SK-N-SH (cell line): ENCODE measurements around the gene C16orf95. TPM values are rescaled to one million over a fixed set of nuclear protein-coding genes. Genes with fewer than 3 reads are reported as not detected.

Source experiments
- CTCF ChIA-PET: fragments of 300-600, 350-600 bp; formaldehyde crosslinking; extraction: SDS; loops from one replicate; lab custom pipeline; 2021; lab: Yijun Ruan, JAX
- POLR2A ChIA-PET: fragments of 350-600 bp; sonication (Branson Sonifier 250); formaldehyde crosslinking; extraction: SDS; loops from one replicate; lab custom pipeline; 2020; ENCODE audit warnings: antibody characterized with exemption, inconsistent platforms; lab: Yijun Ruan, JAX
- DNase-seq: peaks from one replicate; pipeline ENCODE4 v3.0.0; 2012
- H2AFZ ChIP-seq: fragments of 200-600 bp; sonication (generic); 2 replicates; pipeline ENCODE4 v1.8.1; 2016; ENCODE audit warnings: antibody characterized with exemption, mild to moderate bottlenecking, low read depth
- H3F3A ChIP-seq: fragments of 200-600 bp; sonication (generic); replicated peaks from 2 replicates; pipeline ENCODE3; 2016; ENCODE audit warnings: antibody characterized with exemption, mild to moderate bottlenecking; ENCODE audit not compliant: insufficient read depth
- H3K27ac ChIP-seq, 2 experiments: fragments of 200-500 bp in 1 of 2; fragments of 200-600 bp in 1 of 2; sonication (Bioruptor generic) in 1 of 2; sonication (generic), shearing (Covaris generic) in 1 of 2; 2 replicates each; pipeline versions ENCODE4 v1.5.1 to v1.6.1; 2014 to 2016; ENCODE audit warnings: low read depth in 2 of 2, inconsistent platforms in 1 of 2, low read length in 1 of 2, mild to moderate bottlenecking in 1 of 2, mixed read lengths in 1 of 2
- H3K27me3 ChIP-seq: fragments of 200-600 bp; sonication (generic), shearing (Covaris generic); 2 replicates; pipeline ENCODE4 v1.6.1; 2016; ENCODE audit warnings: mixed run types; ENCODE audit not compliant: insufficient read depth
- H3K36me3 ChIP-seq, 2 experiments: fragments of 200-500 bp in 1 of 2; fragments of 200-600 bp in 1 of 2; sonication (Bioruptor generic) in 1 of 2; sonication (generic) in 1 of 2; replicated peaks in 1 of 2; 2 replicates each; pipeline versions ENCODE3 to v1.5.1; 2014 to 2016; ENCODE audit warnings: low read length in 1 of 2, mild to moderate bottlenecking in 1 of 2; ENCODE audit not compliant: insufficient read depth in 2 of 2, control insufficient read depth in 1 of 2
- H3K4me1 ChIP-seq, 2 experiments: fragments of 200-500 bp in 1 of 2; fragments of 200-600 bp in 1 of 2; sonication (Bioruptor generic) in 1 of 2; sonication (generic), shearing (Covaris generic) in 1 of 2; 2 replicates each; pipeline versions ENCODE4 v1.5.1 to v1.6.1; 2014 to 2016; ENCODE audit warnings: low read depth in 1 of 2, low read length in 1 of 2, mixed run types in 1 of 2; ENCODE audit not compliant: insufficient read depth in 2 of 2, control insufficient read depth in 1 of 2
- H3K4me2 ChIP-seq: fragments of 200-600 bp; sonication (generic), shearing (Covaris generic); 2 replicates; pipeline ENCODE4 v1.6.1; 2017; ENCODE audit warnings: mixed run types
- H3K4me3 ChIP-seq, 2 experiments: fragments of 200-500 bp in 1 of 2; fragments of 200-600 bp in 1 of 2; sonication (Bioruptor generic) in 1 of 2; sonication (generic), shearing (Covaris generic) in 1 of 2; 2 replicates each; pipeline versions ENCODE4 v1.5.1 to v1.8.1; 2014 to 2016; ENCODE audit warnings: low read depth in 2 of 2, inconsistent platforms in 1 of 2, low read length in 1 of 2, mild to moderate bottlenecking in 1 of 2, mixed read lengths in 1 of 2, moderate library complexity in 1 of 2
- H3K79me2 ChIP-seq: fragments of 200-600 bp; sonication (generic); 2 replicates; pipeline ENCODE4 v1.8.1; 2017; ENCODE audit warnings: mild to moderate bottlenecking; ENCODE audit not compliant: insufficient read depth
- H3K9ac ChIP-seq: fragments of 200-600 bp; sonication (generic); 2 replicates; pipeline ENCODE4 v1.6.1; 2017; ENCODE audit warnings: mixed run types
- H3K9me2 ChIP-seq: fragments of 200-600 bp; sonication (generic); 2 replicates; pipeline ENCODE4 v1.6.1; 2017; ENCODE audit warnings: mixed run types
- H3K9me3 ChIP-seq: fragments of 200-600 bp; sonication (generic); 2 replicates; pipeline ENCODE4 v1.6.1; 2017; ENCODE audit warnings: mixed run types, mild to moderate bottlenecking, moderate library complexity
- H4K20me1 ChIP-seq: fragments of 200-600 bp; sonication (generic); 2 replicates; pipeline ENCODE4 v1.6.1; 2017; ENCODE audit warnings: mild to moderate bottlenecking, mixed run types; ENCODE audit not compliant: insufficient read depth
- CTCF ChIP-seq: fragments of 200-600 bp; sonication (generic); IDR thresholded peaks from 2 replicates; pipeline ENCODE4 v1.6.1; 2017; ENCODE audit warnings: antibody characterized with exemption, mild to moderate bottlenecking, moderate library complexity
- EZH2phosphoT487 ChIP-seq: fragments of 200-600 bp; sonication (generic); IDR thresholded peaks from 2 replicates; pipeline ENCODE4 v1.6.1; 2017; ENCODE audit warnings: low read depth, mixed run types, mild to moderate bottlenecking, antibody characterized with exemption, moderate library complexity, borderline replicate concordance
- FOXJ3 ChIP-seq: sonication (generic); formaldehyde crosslinking; IDR thresholded peaks from 2 replicates; pipeline ENCODE4 v1.5.1; 2020; ENCODE audit warnings: mild to moderate bottlenecking, missing genetic modification reagents
- JUND ChIP-seq: IDR thresholded peaks from 2 replicates; pipeline ENCODE4 v1.4.0; 2012
- MAX ChIP-seq: IDR thresholded peaks from 2 replicates; pipeline ENCODE4 v1.4.0; 2012; ENCODE audit warnings: low read depth
- PBX3 ChIP-seq: IDR thresholded peaks from 2 replicates; pipeline ENCODE4; 2012
- RAD21 ChIP-seq: IDR thresholded peaks from 2 replicates; pipeline ENCODE4 v1.6.1; 2012; ENCODE audit warnings: mild to moderate bottlenecking, low read length
- RCOR1 ChIP-seq: fragments of 150-350 bp; IDR thresholded peaks from 2 replicates; pipeline ENCODE4 v1.6.1; 2017; ENCODE audit warnings: antibody characterized with exemption, low read length
- REST ChIP-seq: IDR thresholded peaks from 2 replicates; pipeline ENCODE4 v1.6.1; 2012; ENCODE audit warnings: mild to moderate bottlenecking, low read depth, low read length, moderate library complexity
- RFX5 ChIP-seq: IDR thresholded peaks from 2 replicates; pipeline ENCODE4 v1.6.1; 2012; ENCODE audit warnings: mild to moderate bottlenecking, improper control_type of control experiment, low read length
- SMC3 ChIP-seq: IDR thresholded peaks from 2 replicates; pipeline ENCODE4 v1.6.1; 2012; ENCODE audit warnings: low read depth, low read length, improper control_type of control experiment
- TEAD4 ChIP-seq: IDR thresholded peaks from 2 replicates; pipeline ENCODE4 v1.4.0; 2012; ENCODE audit warnings: mild to moderate bottlenecking, borderline replicate concordance; ENCODE audit not compliant: insufficient read depth
- USF1 ChIP-seq: IDR thresholded peaks from 2 replicates; pipeline ENCODE4 v1.4.0; 2012; ENCODE audit warnings: low read depth, borderline replicate concordance
- YY1 ChIP-seq: IDR thresholded peaks from 2 replicates; pipeline ENCODE4 v1.4.0; 2012; ENCODE audit warnings: low read depth, mild to moderate bottlenecking
- WGBS: methylation state at CpG from one replicate; pipeline ENCODE4 v1.1.6; 2017; ENCODE audit warnings: low lambda C conversion rate; 5-methylcytosine and 5-hydroxymethylcytosine counted together
- polyA plus RNA-seq, 3 experiments: library from polyadenylated mRNA; depleted of rRNA; stranded (reverse); fragments of >200 nt; gene quantifications; 2 replicates each; pipeline ENCODE4 v1.2.3, GENCODE V29; 2012

Gene C16orf95
- polyA plus RNA-seq, 1 of the 3 experiments (the other 2 are of a cell fraction) = 5.0 TPM

GRCh38 chr16:87348616-87349157 lies 31.5 kb upstream of the C16orf95 start:
- DNase-seq = no peak
- Histone ChIP-seq H3K27me3 (no peaks in the 10 kb centered on the region), H3K27ac (no peak overlapping the region), H3K4me1 (peaks cover 0 to 30% of the 10 kb centered on the region in 2 experiments; a peak in 3 of 4 replicates), H3K4me3 (no peak overlapping the region), H4K20me1 (no peaks in the 10 kb centered on the region), H3K36me3 (peaks cover 6 to 9% of the 10 kb centered on the region in 2 experiments), H3K4me2 (no peak overlapping the region), H3K79me2 (peaks cover 14% of the 10 kb centered on the region; the same call in 1 of the 2 replicates), H3F3A (peaks cover 3% of the 10 kb centered on the region), H2AFZ (no peak overlapping the region), H3K9ac (no peak overlapping the region), H3K9me3 (no peaks in the 10 kb centered on the region), H3K9me2 (no peaks in the 10 kb centered on the region)
- ChIA-PET POLR2A (no interaction called here), CTCF (interaction anchor here (0.8 to 2.2 kb wide), 7 partner anchors 8 to 68 kb away, joined by 3 to 6 read pairs (median 4); no protein-coding TSS in a partner anchor)
- 100% methylated on average over 8 of the region's 13 CpGs for WGBS
- TF ChIP-seq USF1 = no peak
- TF ChIP-seq RAD21 = no peak
- TF ChIP-seq MAX = no peak
- TF ChIP-seq JUND = no peak
- TF ChIP-seq SMC3 = no peak
- no peak for TF ChIP-seq RFX5
- no peak for TF ChIP-seq PBX3
- TF ChIP-seq EZH2phosphoT487 = no peak
- TF ChIP-seq FOXJ3 (CRISPR knock-in tag) = no peak
- TF ChIP-seq TEAD4 = no peak
- TF ChIP-seq REST = no peak
- no peak for TF ChIP-seq RCOR1
- TF ChIP-seq CTCF = no peak
- TF ChIP-seq YY1 = no peak
